CD4-positive, CD25-positive, alpha-beta regulatory T cell (primary cell): ENCODE results near the gene C5orf58. TPM values are rescaled to one million over a fixed set of nuclear protein-coding genes. Genes with fewer than 3 reads are reported as not detected.

Experiments used
- ATAC-seq, 2 donors: fragments of 150-1000 bp; cut with Tn5 transposase; one replicate each; pipeline ENCODE4 v1.10.0; 2021; ENCODE audit warnings: low read depth in 2 of 2, moderate number of reproducible peaks in 2 of 2, moderate library complexity in 1 of 2
- DNase-seq, 3 donors: peaks; one replicate each; pipeline versions ENCODE4 v3.0.0 to v3.0.0-alpha.2; 2012 to 2022; ENCODE audit warnings: mixed read lengths in 1 of 3
- H3K27ac ChIP-seq: one replicate; pipeline ENCODE4 v1.7.0; 2013; ENCODE audit warnings: mild to moderate bottlenecking, low read length; ENCODE audit not compliant: insufficient read depth, poor library complexity, severe bottlenecking
- H3K27me3 ChIP-seq: one replicate; pipeline ENCODE4 v1.7.0; 2013; ENCODE audit warnings: low read length; ENCODE audit not compliant: control insufficient read depth, insufficient read depth
- H3K36me3 ChIP-seq: one replicate; pipeline ENCODE4 v1.7.0; 2013; ENCODE audit warnings: mild to moderate bottlenecking, low read length, moderate library complexity; ENCODE audit not compliant: control insufficient read depth, insufficient read depth
- H3K4me1 ChIP-seq: 2 replicates; pipeline ENCODE4 v1.7.0; 2013; ENCODE audit warnings: mild to moderate bottlenecking, low read length; ENCODE audit not compliant: insufficient read depth, control insufficient read depth, poor library complexity, severe bottlenecking
- H3K4me3 ChIP-seq: one replicate; pipeline ENCODE4 v1.7.0; 2013; ENCODE audit warnings: low read depth, mild to moderate bottlenecking, low read length, moderate library complexity
- H3K9me3 ChIP-seq, 2 experiments: 1 replicate in 1 of 2; 2 replicates in 1 of 2; pipeline ENCODE4 v1.7.0; 2013; ENCODE audit warnings: low read length in 2 of 2, mild to moderate bottlenecking in 1 of 2, moderate library complexity in 1 of 2; ENCODE audit not compliant: control insufficient read depth in 2 of 2
- H3K27ac Mint-ChIP-seq, 3 donors: one replicate each; pipeline ENCODE4 v1.8.0; 2020 to 2022; ENCODE audit warnings: mild to moderate bottlenecking in 3 of 3, mixed read lengths in 3 of 3, moderate library complexity in 2 of 3
- H3K27me3 Mint-ChIP-seq: one replicate; pipeline ENCODE4 v1.8.0; 2022; ENCODE audit warnings: mild to moderate bottlenecking, mixed read lengths
- H3K36me3 Mint-ChIP-seq: one replicate; pipeline ENCODE4 v1.8.0; 2020; ENCODE audit warnings: mixed read lengths
- H3K4me1 Mint-ChIP-seq, 4 donors: one replicate each; pipeline ENCODE4 v1.8.0; 2020 to 2022; ENCODE audit warnings: mixed read lengths in 4 of 4, mild to moderate bottlenecking in 1 of 4
- H3K4me3 Mint-ChIP-seq, 4 donors: one replicate each; pipeline ENCODE4 v1.8.0; 2020 to 2022; ENCODE audit warnings: mild to moderate bottlenecking in 4 of 4, mixed read lengths in 4 of 4, moderate library complexity in 3 of 4
- H3K9me3 Mint-ChIP-seq, 7 donors: one replicate each; pipeline ENCODE4 v1.8.0; 2020 to 2022; ENCODE audit warnings: mixed read lengths in 7 of 7, mild to moderate bottlenecking in 3 of 7, moderate library complexity in 2 of 7
- polyA plus RNA-seq, 4 donors: library from polyadenylated mRNA; unstranded; fragments of 300-500 nt; fragmentation: Illumina TruSeq; gene quantifications; one replicate each; pipeline ENCODE4 v1.2.3, GENCODE V29; 2021
- total RNA-seq: library from RNA; stranded (reverse); gene quantifications from one replicate; pipeline ENCODE4 v1.2.3, GENCODE V29; 2022

Gene C5orf58
- total and polyA plus RNA-seq, 5 donors from 2014 or later: 0.44 to 1.1 (median 0.69) TPM; not detected in 1

DNA sequence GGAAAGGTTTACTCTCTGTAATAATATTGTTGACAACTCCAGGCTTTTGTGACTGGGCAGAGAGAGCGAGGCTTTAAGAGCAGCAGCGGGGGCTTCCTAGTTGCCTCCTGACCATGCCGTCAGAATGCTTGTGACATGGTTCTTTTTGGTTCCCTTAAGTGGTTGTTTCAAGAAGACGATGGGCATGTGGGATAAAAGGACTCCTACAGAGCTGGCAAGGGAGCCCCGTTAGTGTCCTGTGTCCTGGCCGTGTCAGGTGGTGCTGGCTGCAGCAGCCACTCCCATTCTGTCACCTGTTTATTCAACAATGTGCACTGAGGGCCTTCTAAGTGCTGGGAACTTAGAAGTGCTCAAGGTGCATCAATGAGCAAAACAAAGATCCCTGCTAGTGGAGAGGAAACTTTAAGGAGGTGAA is 45.1 kb downstream of the C5orf58 start:
- Histone ChIP-seq H3K4me1 (peaks cover 96% of the 10 kb centered on the region), H3K36me3 (peaks cover 55% of the 10 kb centered on the region), H3K9me3 (no peaks in the 10 kb centered on the region), H3K4me3 (peak overlapping the region; percentile 72), H3K27me3 (no peaks in the 10 kb centered on the region), H3K27ac (peak overlapping the region; percentile 93)
- H3K27ac Mint-ChIP-seq: peak overlapping the region; percentile 95 to 98 (median 98)
- peaks cover 33 to 98% (median 82%) of the 10 kb centered on the region in 4 donors for H3K4me1 Mint-ChIP-seq
- H3K36me3 Mint-ChIP-seq: peaks cover 58% of the 10 kb centered on the region
- H3K9me3 Mint-ChIP-seq: peaks cover 0 to 2% (median 0%) of the 10 kb centered on the region in 7 donors
- DNase-seq (peak in 1 of 3 donors; percentile 22), ATAC-seq (no peak)
- H3K4me3 Mint-ChIP-seq: peak overlapping the region; percentile 84 to 97 (median 86)
- H3K27me3 Mint-ChIP-seq: no peaks in the 10 kb centered on the region

DNA sequence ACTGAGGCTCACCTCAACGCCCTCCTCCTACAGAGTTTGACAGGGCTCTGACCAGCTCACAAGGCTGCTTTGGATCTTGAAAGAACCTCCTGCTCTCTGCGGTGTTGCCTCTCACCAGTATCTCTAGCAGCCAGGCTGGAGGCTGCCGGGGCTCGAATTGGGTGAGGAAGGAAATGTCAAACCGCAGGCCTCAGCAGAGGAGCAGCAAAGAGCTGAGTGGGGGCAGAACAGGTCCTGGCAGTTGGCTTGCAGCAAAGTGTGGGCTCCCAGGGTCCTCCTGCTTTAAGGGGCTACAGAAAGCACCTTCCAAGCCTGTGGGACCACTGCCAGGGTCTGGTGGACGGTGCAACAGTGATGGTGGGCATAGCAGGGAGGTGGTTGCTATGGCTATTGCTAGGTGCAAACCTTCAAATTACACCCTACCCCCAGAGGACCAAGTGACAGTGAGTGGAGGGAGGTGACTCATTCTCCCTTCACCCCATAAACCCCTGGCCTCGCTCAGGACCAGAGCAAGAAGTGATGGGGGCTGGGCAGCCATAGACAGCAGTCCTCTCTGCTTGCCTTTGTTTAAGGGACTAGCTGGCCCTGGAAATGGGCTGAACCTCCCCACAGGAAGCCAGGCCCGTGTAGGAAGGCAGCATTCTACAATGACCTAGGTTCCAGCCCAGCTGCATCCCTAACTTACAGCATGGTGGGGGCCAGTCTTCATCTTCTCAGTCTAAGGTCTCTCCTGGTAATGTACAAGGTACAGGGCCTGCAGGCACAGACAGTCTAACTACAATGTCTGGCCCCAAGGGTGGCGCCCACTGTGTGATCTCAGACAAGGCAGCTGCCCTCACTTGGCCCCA is 46.0 kb downstream of the C5orf58 start:
- H3K27ac Mint-ChIP-seq: peak overlapping the region; percentile 93 to 98 (median 98)
- Histone ChIP-seq H3K4me1 (peaks cover 96% of the 10 kb centered on the region), H3K36me3 (peaks cover 55% of the 10 kb centered on the region), H3K9me3 (no peaks in the 10 kb centered on the region), H3K4me3 (peak overlapping the region; percentile 65), H3K27ac (peak overlapping the region; percentile 88), H3K27me3 (no peaks in the 10 kb centered on the region)
- peaks cover 0 to 2% (median 0%) of the 10 kb centered on the region in 7 donors for H3K9me3 Mint-ChIP-seq
- H3K4me1 Mint-ChIP-seq: peaks cover 42 to 98% (median 85%) of the 10 kb centered on the region in 4 donors
- H3K36me3 Mint-ChIP-seq: peaks cover 60% of the 10 kb centered on the region
- peak; percentile 80 to 82 for ATAC-seq
- H3K4me3 Mint-ChIP-seq: peak overlapping the region; percentile 81 to 97 (median 89)
- DNase-seq: peak; percentile 82 to 96 (median 91)
- no peaks in the 10 kb centered on the region for H3K27me3 Mint-ChIP-seq

- H3K4me3 Mint-ChIP-seq: peak overlapping the region; percentile 81 to 97 (median 89)
- DNase-seq (no peak), ATAC-seq (no peak)
- peaks cover 60% of the 10 kb centered on the region for H3K36me3 Mint-ChIP-seq
- H3K27ac ChIP-seq: peak overlapping the region; percentile 88
- no peaks in the 10 kb centered on the region for H3K9me3 ChIP-seq
- peaks cover 0 to 2% (median 0%) of the 10 kb centered on the region in 7 donors for H3K9me3 Mint-ChIP-seq
- H3K27me3 ChIP-seq: no peaks in the 10 kb centered on the region
- H3K4me1 Mint-ChIP-seq: peaks cover 39 to 98% (median 83%) of the 10 kb centered on the region in 4 donors
- H3K27ac Mint-ChIP-seq: peak overlapping the region; percentile 93 to 98 (median 98)
- peaks cover 55% of the 10 kb centered on the region for H3K36me3 ChIP-seq
- peak overlapping the region; percentile 65 for H3K4me3 ChIP-seq
- H3K4me1 ChIP-seq: peaks cover 96% of the 10 kb centered on the region
- no peaks in the 10 kb centered on the region for H3K27me3 Mint-ChIP-seq
Observed at GRCh38 chr5:170279459-170279817, 46.7 kb downstream of the C5orf58 start.

DNA sequence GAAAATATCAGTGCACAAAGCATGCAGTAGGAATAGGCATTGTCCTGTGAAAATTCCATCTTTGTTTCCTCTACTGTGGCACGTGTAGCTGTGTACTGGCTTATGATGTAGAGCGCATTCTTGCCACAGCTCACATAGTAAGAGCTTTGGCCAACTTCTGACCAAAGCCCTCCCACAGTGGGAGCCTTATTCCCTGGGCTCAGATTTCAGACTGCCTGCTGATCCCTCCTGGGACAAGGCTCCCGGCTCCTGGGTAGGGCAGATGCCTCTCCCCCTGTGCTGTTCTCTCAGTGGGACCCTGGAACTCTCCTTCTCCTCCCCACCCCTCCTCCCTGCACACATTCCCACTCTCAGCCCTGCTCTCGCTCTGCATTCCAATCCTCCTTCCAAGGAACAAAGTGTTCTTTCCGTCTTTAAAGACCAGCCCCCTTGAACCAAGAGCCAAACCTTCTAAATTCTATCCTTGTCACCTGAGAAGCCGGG is 47.3 kb downstream of the C5orf58 start:
- DNase-seq (no peak), ATAC-seq (no peak)
- Mint-ChIP-seq H3K4me3 (peak overlapping the region; percentile 81 to 97 (median 89)), H3K4me1 (peaks cover 39 to 98% (median 85%) of the 10 kb centered on the region in 4 donors), H3K36me3 (peaks cover 63% of the 10 kb centered on the region), H3K9me3 (no peaks in the 10 kb centered on the region), H3K27me3 (no peaks in the 10 kb centered on the region), H3K27ac (peak overlapping the region; percentile 93 to 98 (median 98))
- Histone ChIP-seq H3K36me3 (peaks cover 55% of the 10 kb centered on the region), H3K9me3 (no peaks in the 10 kb centered on the region), H3K4me3 (peak overlapping the region; percentile 65), H3K27me3 (no peaks in the 10 kb centered on the region), H3K27ac (peak overlapping the region; percentile 88), H3K4me1 (peaks cover 96% of the 10 kb centered on the region)

GRCh38 chr5:170283296-170283695 is 50.5 kb downstream of the C5orf58 start:
- no peaks in the 10 kb centered on the region for H3K9me3 Mint-ChIP-seq
- no peaks in the 10 kb centered on the region for H3K27me3 Mint-ChIP-seq
- peaks cover 78% of the 10 kb centered on the region for H3K36me3 Mint-ChIP-seq
- peaks cover 70% of the 10 kb centered on the region for H3K36me3 ChIP-seq
- H3K4me3 ChIP-seq: peak overlapping the region; percentile 70
- DNase-seq (no peak), ATAC-seq (no peak)
- no peaks in the 10 kb centered on the region for H3K9me3 ChIP-seq
- peak overlapping the region; percentile 94 to 98 (median 96) for H3K27ac Mint-ChIP-seq
- H3K27me3 ChIP-seq: no peaks in the 10 kb centered on the region
- H3K27ac ChIP-seq: peak overlapping the region; percentile 88
- H3K4me3 Mint-ChIP-seq: peak overlapping the region; percentile 73 to 97 (median 76)
- H3K4me1 Mint-ChIP-seq: peaks cover 49 to 100% (median 86%) of the 10 kb centered on the region in 4 donors
- peaks cover 98% of the 10 kb centered on the region for H3K4me1 ChIP-seq

GRCh38 chr5:170284231-170284630 is 51.4 kb downstream of the C5orf58 start:
- H3K4me3 Mint-ChIP-seq: peak overlapping the region; percentile 70 to 97 (median 76)

GRCh38 chr5:170285181-170285580 is 52.4 kb downstream of the C5orf58 start:
- peak overlapping the region; percentile 63 for H3K4me3 ChIP-seq
- Mint-ChIP-seq H3K4me1 (peaks cover 59 to 100% (median 89%) of the 10 kb centered on the region in 4 donors), H3K9me3 (no peaks in the 10 kb centered on the region), H3K27ac (peak overlapping the region; percentile 81 to 98 (median 98)), H3K27me3 (no peaks in the 10 kb centered on the region), H3K4me3 (peak overlapping the region; percentile 57 to 97 (median 76)), H3K36me3 (peaks cover 87% of the 10 kb centered on the region)
- no peaks in the 10 kb centered on the region for H3K27me3 ChIP-seq
- ATAC-seq (no peak), DNase-seq (no peak)
- H3K4me1 ChIP-seq: peaks cover 100% of the 10 kb centered on the region
- H3K9me3 ChIP-seq: no peaks in the 10 kb centered on the region
- peaks cover 88% of the 10 kb centered on the region for H3K36me3 ChIP-seq
- H3K27ac ChIP-seq: peak overlapping the region; percentile 88

More at GRCh38 chr5:170284231-170284630, 51.4 kb downstream of the C5orf58 start:
- DNase-seq: no peak
- H3K4me1 Mint-ChIP-seq: peaks cover 53 to 100% (median 89%) of the 10 kb centered on the region in 4 donors
- no peak for ATAC-seq
- Histone ChIP-seq H3K9me3 (no peaks in the 10 kb centered on the region), H3K27ac (peak overlapping the region; percentile 88), H3K4me3 (peak overlapping the region; percentile 70), H3K27me3 (no peaks in the 10 kb centered on the region), H3K36me3 (peaks cover 79% of the 10 kb centered on the region), H3K4me1 (peaks cover 100% of the 10 kb centered on the region)
- no peaks in the 10 kb centered on the region for H3K27me3 Mint-ChIP-seq
- H3K27ac Mint-ChIP-seq: peak overlapping the region; percentile 81 to 98 (median 98)
- H3K9me3 Mint-ChIP-seq: no peaks in the 10 kb centered on the region
- H3K36me3 Mint-ChIP-seq: peaks cover 87% of the 10 kb centered on the region
